Measurements from ENCODE around the gene ZNF618. TPM values are rescaled to one million over a fixed set of nuclear protein-coding genes. Genes with fewer than 3 reads are reported as not detected.

The ZNF618 gene
- total and polyA plus RNA-seq, 2 experiments from 2014 or later = 10.2 to 14.0 TPM

DNA sequence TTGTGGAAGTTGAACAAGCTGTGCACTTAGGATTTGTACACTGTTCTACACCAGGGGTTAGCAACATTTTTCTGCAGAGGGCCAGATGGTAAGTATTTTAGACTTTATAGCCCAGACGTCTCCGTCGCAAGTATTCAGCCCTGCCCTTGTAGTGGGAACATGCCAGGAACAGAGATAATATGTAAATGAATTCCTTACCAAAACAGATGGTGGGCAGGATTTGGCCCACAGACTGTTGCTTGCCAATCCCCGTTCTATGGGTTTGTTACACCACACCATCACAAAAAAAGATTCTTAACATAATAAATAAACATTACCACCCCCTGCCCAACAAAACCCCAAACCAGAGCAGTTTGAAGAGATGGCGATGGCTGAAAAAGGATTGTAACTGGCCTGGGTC lies 127.6 kb downstream of the ZNF618 start:
- no peak overlapping the region for H2AFZ ChIP-seq
- no peak overlapping the region for H3K4me3 ChIP-seq
- no peaks in the 10 kb centered on the region for H3K9me2 ChIP-seq (replicated peaks; ENCODE audit: insufficient read depth)
- no peaks in the 10 kb centered on the region for H3K27me3 ChIP-seq
- no peaks in the 10 kb centered on the region for H3K36me3 ChIP-seq (replicated peaks; ENCODE audit: insufficient read depth, low read depth)
- no peaks in the 10 kb centered on the region for H3K79me2 ChIP-seq
- 62% methylated on average over 5 of the region's 5 CpGs for WGBS (ENCODE audit: low lambda C conversion rate, missing lambda C conversion rate)
- peak overlapping the region; percentile 14 for H3K27ac ChIP-seq
- no peak for DNase-seq (ENCODE audit: low spot score)
- no peaks in the 10 kb centered on the region for H3K9me3 ChIP-seq (ENCODE audit: low read depth)
- H3K4me1 ChIP-seq (ENCODE audit: insufficient read depth) = peaks cover 4% of the 10 kb centered on the region
- TF ChIP-seq EZH2 (IDR thresholded peaks at IDR 0.05; ENCODE audit: borderline replicate concordance) = no peak
- H4K20me1 ChIP-seq (ENCODE audit: insufficient read depth, poor library complexity, severe bottlenecking) = no peaks in the 10 kb centered on the region
- no peak overlapping the region for H3K4me2 ChIP-seq

DNA sequence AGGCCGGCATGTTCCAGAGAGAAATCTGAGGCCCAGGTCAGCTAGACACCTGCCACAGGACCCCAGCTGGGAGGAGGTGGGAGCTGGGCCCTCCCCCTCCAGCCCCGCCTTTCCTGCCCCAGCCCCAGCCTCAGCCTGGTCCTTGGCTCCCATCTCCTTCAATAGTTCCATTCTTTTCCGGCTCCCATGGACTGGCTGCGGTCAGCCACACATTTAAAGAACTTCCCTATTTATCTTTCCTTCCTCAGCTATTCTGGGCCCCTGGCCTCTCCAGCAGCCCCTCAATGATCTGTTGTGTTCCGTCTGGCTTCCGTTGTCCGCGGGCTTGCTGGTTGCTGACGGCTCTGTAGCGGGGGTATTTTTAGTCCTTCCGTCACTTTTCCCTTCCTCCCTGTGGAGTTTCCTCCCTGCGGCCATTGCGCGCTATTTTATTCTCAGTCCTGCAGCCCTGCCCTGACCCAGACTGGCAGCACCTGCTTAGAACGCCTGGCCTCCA lies 128.2 kb downstream of the ZNF618 start:
- Histone ChIP-seq H3K9me2 (replicated peaks; ENCODE audit: insufficient read depth) (no peaks in the 10 kb centered on the region), H3K36me3 (replicated peaks; ENCODE audit: insufficient read depth, low read depth) (no peaks in the 10 kb centered on the region), H3K9me3 (ENCODE audit: low read depth) (no peaks in the 10 kb centered on the region), H3K27ac (no peak overlapping the region), H3K79me2 (no peaks in the 10 kb centered on the region), H3K4me2 (no peak overlapping the region), H3K4me3 (no peak overlapping the region), H2AFZ (no peak overlapping the region), H3K4me1 (ENCODE audit: insufficient read depth) (peaks cover 4% of the 10 kb centered on the region), H3K27me3 (no peaks in the 10 kb centered on the region), H4K20me1 (ENCODE audit: insufficient read depth, poor library complexity, severe bottlenecking) (no peaks in the 10 kb centered on the region)
- DNase-seq (ENCODE audit: low spot score) = no peak
- TF ChIP-seq CTCF (IDR thresholded peaks at IDR 0.05; ENCODE audit: poor library complexity) = no peak
- WGBS (ENCODE audit: low lambda C conversion rate, missing lambda C conversion rate) = 93% methylated on average over 14 of the region's 15 CpGs

GRCh38 chr9:114005371-114006154 lies 129.5 kb downstream of the ZNF618 start:
- WGBS (ENCODE audit: low lambda C conversion rate, missing lambda C conversion rate) = 91% methylated on average over 9 of the region's 9 CpGs

DNA sequence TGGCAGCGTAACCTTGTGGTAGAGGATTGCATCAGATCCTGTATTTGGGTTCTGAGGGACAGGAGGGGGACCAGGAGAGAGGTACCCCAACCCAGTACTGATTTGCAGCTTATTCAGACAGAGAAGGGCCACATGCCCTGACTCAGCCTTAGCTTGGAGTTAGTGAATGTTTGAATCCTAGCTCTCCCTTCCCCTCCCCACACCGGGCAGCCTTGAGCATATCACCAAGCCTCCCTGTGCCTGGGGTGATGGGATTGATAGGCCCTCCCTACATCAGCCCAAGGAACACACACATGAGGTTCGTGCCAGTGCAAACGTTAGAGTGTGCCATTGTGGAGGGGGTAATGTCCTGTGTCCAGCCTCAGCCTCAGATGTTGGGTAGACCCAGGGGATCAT lies 130.0 kb downstream of the ZNF618 start:
- Histone ChIP-seq H3K36me3 (replicated peaks; ENCODE audit: insufficient read depth, low read depth) (no peaks in the 10 kb centered on the region), H3K27me3 (no peaks in the 10 kb centered on the region), H3K4me1 (ENCODE audit: insufficient read depth) (peaks cover 4% of the 10 kb centered on the region), H3K4me2 (no peak overlapping the region), H4K20me1 (ENCODE audit: insufficient read depth, poor library complexity, severe bottlenecking) (no peaks in the 10 kb centered on the region), H3K4me3 (no peak overlapping the region), H3K27ac (no peak overlapping the region), H2AFZ (no peak overlapping the region), H3K79me2 (no peaks in the 10 kb centered on the region), H3K9me3 (ENCODE audit: low read depth) (no peaks in the 10 kb centered on the region), H3K9me2 (replicated peaks; ENCODE audit: insufficient read depth) (no peaks in the 10 kb centered on the region)
- DNase-seq (ENCODE audit: low spot score) = no peak
- TF ChIP-seq CTCF (IDR thresholded peaks at IDR 0.05; ENCODE audit: poor library complexity) (no peak), EZH2phosphoT487 (IDR thresholded peaks at IDR 0.05; ENCODE audit: low read depth, severe bottlenecking, unreplicated experiment) (no peak), EZH2 (IDR thresholded peaks at IDR 0.05; ENCODE audit: borderline replicate concordance) (no peak)
- 91% methylated on average over 4 of the region's 4 CpGs for WGBS (ENCODE audit: low lambda C conversion rate, missing lambda C conversion rate)

More at GRCh38 chr9:114005371-114006154, 129.5 kb downstream of the ZNF618 start:
- H3K27me3 ChIP-seq = no peaks in the 10 kb centered on the region
- no peaks in the 10 kb centered on the region for H3K9me3 ChIP-seq (ENCODE audit: low read depth)
- H3K27ac ChIP-seq = no peak overlapping the region
- no peak overlapping the region for H2AFZ ChIP-seq
- no peak overlapping the region for H3K4me3 ChIP-seq
- H4K20me1 ChIP-seq (ENCODE audit: insufficient read depth, poor library complexity, severe bottlenecking) = no peaks in the 10 kb centered on the region
- no peaks in the 10 kb centered on the region for H3K36me3 ChIP-seq (replicated peaks; ENCODE audit: insufficient read depth, low read depth)
- no peaks in the 10 kb centered on the region for H3K9me2 ChIP-seq (replicated peaks; ENCODE audit: insufficient read depth)
- DNase-seq (ENCODE audit: low spot score) = no peak
- H3K79me2 ChIP-seq = no peaks in the 10 kb centered on the region
- H3K4me2 ChIP-seq = no peak overlapping the region
- TF ChIP-seq CTCF (IDR thresholded peaks at IDR 0.05; ENCODE audit: poor library complexity) (no peak), EZH2 (IDR thresholded peaks at IDR 0.05; ENCODE audit: borderline replicate concordance) (no peak), EZH2phosphoT487 (IDR thresholded peaks at IDR 0.05; ENCODE audit: low read depth, severe bottlenecking, unreplicated experiment) (no peak)
- peaks cover 4% of the 10 kb centered on the region for H3K4me1 ChIP-seq (ENCODE audit: insufficient read depth)
